Endothelial cell of umbilical vein (primary cell): ENCODE measurements around the gene PBLD.

Source experiments
- CTCF ChIP-seq, 2 donors: IDR thresholded peaks; 1 replicate in 1 of 2; 2 replicates in 1 of 2; pipeline ENCODE4 v1.5.1; 2011; ENCODE audit warnings: low read length in 2 of 2, mild to moderate bottlenecking in 2 of 2, moderate library complexity in 2 of 2, control low read depth in 1 of 2, inconsistent platforms in 1 of 2, low read depth in 1 of 2; ENCODE audit not compliant: insufficient read depth in 1 of 2; ENCODE audit errors: extremely low read depth in 1 of 2
- EZH2 ChIP-seq: IDR thresholded peaks from 2 replicates; pipeline ENCODE4 v1.6.1; 2012; ENCODE audit warnings: borderline replicate concordance, low read depth, mild to moderate bottlenecking, moderate library complexity, low read length, inconsistent platforms; ENCODE audit not compliant: severe bottlenecking
- GATA2 ChIP-seq: IDR thresholded peaks from 2 replicates; pipeline ENCODE4 v1.7.0; 2011; ENCODE audit warnings: low read depth, mild to moderate bottlenecking, moderate library complexity, mixed read lengths, low read length; ENCODE audit not compliant: insufficient read length, insufficient read depth
- JUN ChIP-seq: IDR thresholded peaks from 2 replicates; pipeline ENCODE4 v1.6.1; 2011; ENCODE audit warnings: borderline replicate concordance, low read depth; ENCODE audit not compliant: insufficient read length, insufficient read depth
- POLR2A ChIP-seq: IDR thresholded peaks from 2 replicates; pipeline ENCODE4 v1.6.1; 2012; ENCODE audit warnings: low read depth, mild to moderate bottlenecking, control low read depth, low read length
- POLR2AphosphoS5 ChIP-seq: IDR thresholded peaks from 2 replicates; pipeline ENCODE4 v1.6.1; 2012; ENCODE audit warnings: low read depth, mild to moderate bottlenecking, control low read depth, low read length, moderate library complexity; ENCODE audit not compliant: insufficient read depth

GRCh38 chr10:68333058-68333395 is 299 bp upstream of the PBLD start:
- TF ChIP-seq CTCF (IDR thresholded peaks at IDR 0.05; ENCODE audit: extremely low read depth in 1 of 2, insufficient read depth in 1 of 2, low read depth in 1 of 2, low read length in 2 of 2) (no peak), EZH2 (no peak), POLR2AphosphoS5 (no peak), JUN (no peak), GATA2 (no peak), POLR2A (no peak)
